Measurements from ENCODE around the gene SYT12.

The SYT12 gene

DNA sequence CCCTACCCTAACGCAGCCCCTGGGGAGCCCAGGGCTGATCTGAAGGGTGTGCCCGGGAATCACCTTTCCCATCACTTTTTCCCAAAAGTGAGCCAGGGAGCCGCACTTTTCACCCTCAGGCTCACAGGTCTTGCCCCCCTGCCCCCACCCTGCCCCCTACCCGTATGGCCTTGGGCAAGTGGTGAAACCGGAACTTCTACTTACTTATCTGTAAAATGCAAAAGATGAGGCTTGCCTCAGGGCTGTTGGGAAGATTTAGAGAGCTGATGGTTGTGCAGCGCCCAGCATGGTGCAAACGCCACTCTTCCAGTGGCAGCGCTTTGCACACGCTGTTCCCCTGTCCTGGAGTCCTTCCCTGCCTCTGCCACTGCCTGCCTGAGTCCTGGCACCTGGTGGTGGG is 8.0 kb downstream of the SYT12 start:
- H3K27me3 ChIP-seq = peaks cover 1 to 55% (median 18%) of the 10 kb centered on the region in 11 experiments; a peak in 21 of 22 replicates
- no peak for TF ChIP-seq Cebpa-rat (IDR thresholded peaks at IDR 0.05)
- no peak overlapping the region for H3K27ac ChIP-seq
- H3K36me3 ChIP-seq = no peaks in the 10 kb centered on the region
- H4K20me1 ChIP-seq = peaks cover 0 to 54% (median 0%) of the 10 kb centered on the region in 11 experiments; a peak in 8 of 22 replicates
- H3K9ac ChIP-seq = no peak overlapping the region
- no peaks in the 10 kb centered on the region for H3K9me3 ChIP-seq (replicated peaks in 1 of 11)
- H3K4me2 ChIP-seq = peak overlapping the region in 5 of 11 experiments; percentile 3 to 53 (median 44); a peak in 6 of 22 replicates
- H3K4me3 ChIP-seq = no peak overlapping the region
- H3K4me1 ChIP-seq = peaks cover 37 to 54% (median 45%) of the 10 kb centered on the region in 10 experiments

- Histone ChIP-seq H3K4me2 (peak overlapping the region in 4 of 11 experiments; percentile 1 to 35 (median 6); a peak in 3 of 22 replicates), H3K4me1 (peaks cover 37 to 54% (median 45%) of the 10 kb centered on the region in 10 experiments), H3K36me3 (no peaks in the 10 kb centered on the region), H3K4me3 (no peak overlapping the region), H3K27ac (no peak overlapping the region), H3K27me3 (peaks cover 0 to 45% (median 8%) of the 10 kb centered on the region in 11 experiments; a peak in 15 of 22 replicates), H3K9me3 (replicated peaks in 1 of 11) (no peaks in the 10 kb centered on the region), H4K20me1 (peaks cover 0 to 44% (median 0%) of the 10 kb centered on the region in 11 experiments; a peak in 6 of 22 replicates), H3K9ac (no peak overlapping the region)
- no peak for TF ChIP-seq Cebpa-rat (IDR thresholded peaks at IDR 0.05)
These were observed 9.0 kb downstream of the SYT12 start for GRCh38 chr11:67031791-67032561.

- peak overlapping the region in 9 of 11 experiments; percentile 23 to 77 (median 60); a peak in 16 of 22 replicates for H3K4me2 ChIP-seq
- peak overlapping the region in 1 of 11 experiments; percentile 5; a peak in 1 of 22 replicates for H3K9ac ChIP-seq
- H3K9me3 ChIP-seq (replicated peaks in 1 of 11) = no peaks in the 10 kb centered on the region
- no peak overlapping the region for H3K4me3 ChIP-seq
- peaks cover 0 to 34% (median 0%) of the 10 kb centered on the region in 11 experiments; a peak in 5 of 22 replicates for H4K20me1 ChIP-seq
- peaks cover 0 to 37% (median 8%) of the 10 kb centered on the region in 11 experiments; a peak in 11 of 22 replicates for H3K27me3 ChIP-seq
- H3K27ac ChIP-seq = peak overlapping the region in 3 of 11 experiments; percentile 5 to 43 (median 41); a peak in 5 of 22 replicates
- no peaks in the 10 kb centered on the region for H3K36me3 ChIP-seq
- TF ChIP-seq Cebpa-rat (IDR thresholded peaks at IDR 0.05) = no peak
- H3K4me1 ChIP-seq = peaks cover 29 to 44% (median 37%) of the 10 kb centered on the region in 10 experiments
These were observed 10.1 kb downstream of the SYT12 start for GRCh38 chr11:67032830-67033551.

- Histone ChIP-seq H3K4me3 (no peak overlapping the region; a peak in 1 of 20 replicates), H3K4me2 (peak overlapping the region in 10 of 11 experiments; percentile 6 to 77 (median 55); a peak in 17 of 22 replicates), H3K4me1 (peaks cover 22 to 46% (median 33%) of the 10 kb centered on the region in 10 experiments), H3K27me3 (peaks cover 0 to 30% (median 6%) of the 10 kb centered on the region in 11 experiments; a peak in 11 of 22 replicates), H3K27ac (peak overlapping the region in 3 of 11 experiments; percentile 5 to 43 (median 41); a peak in 5 of 22 replicates), H3K36me3 (no peaks in the 10 kb centered on the region), H3K9ac (peak overlapping the region in 2 of 11 experiments; percentile 5 to 13; a peak in 1 of 22 replicates), H3K9me3 (replicated peaks in 1 of 11) (no peaks in the 10 kb centered on the region), H4K20me1 (peaks cover 0 to 28% (median 0%) of the 10 kb centered on the region in 11 experiments; a peak in 4 of 22 replicates)
- no peak; a peak in 1 of 22 replicates for TF ChIP-seq Cebpa-rat (IDR thresholded peaks at IDR 0.05)
These were observed 10.8 kb downstream of the SYT12 start for GRCh38 chr11:67033661-67034166.

DNA sequence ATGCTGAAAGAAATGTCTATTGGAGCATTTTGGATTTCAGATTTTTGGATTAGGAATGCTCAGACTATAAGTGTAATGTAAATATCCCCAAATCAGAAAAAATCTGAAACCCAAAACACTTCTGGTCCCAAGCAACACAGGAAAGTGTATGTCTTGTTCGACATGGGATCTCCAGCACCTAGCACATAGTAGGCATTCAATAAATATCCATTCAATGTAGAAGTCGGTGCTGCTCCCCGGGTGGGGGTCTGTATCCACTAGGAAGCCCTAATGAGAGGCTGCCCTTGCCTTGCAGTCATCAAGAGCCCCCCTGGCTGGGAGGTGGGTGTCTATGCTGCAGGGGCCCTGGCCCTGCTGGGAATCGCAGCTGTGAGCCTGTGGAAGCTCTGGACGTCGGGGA is 11.4 kb downstream of the SYT12 start:
- no peak overlapping the region for H3K27ac ChIP-seq
- 0 out of 22 replicates have a peak overlapping the region, but pooled peaks of 1 of the 11 experiments have one; percentile 14 for H3K9ac ChIP-seq
- peaks cover 0 to 22% (median 0%) of the 10 kb centered on the region in 11 experiments; a peak in 3 of 22 replicates for H4K20me1 ChIP-seq
- no peaks in the 10 kb centered on the region for H3K36me3 ChIP-seq
- TF ChIP-seq Cebpa-rat (IDR thresholded peaks at IDR 0.05) = no peak
- no peak overlapping the region for H3K4me3 ChIP-seq
- no peaks in the 10 kb centered on the region for H3K9me3 ChIP-seq (replicated peaks in 1 of 11)
- peaks cover 20 to 46% (median 33%) of the 10 kb centered on the region in 10 experiments for H3K4me1 ChIP-seq
- peaks cover 0 to 23% (median 3%) of the 10 kb centered on the region in 11 experiments; a peak in 10 of 22 replicates for H3K27me3 ChIP-seq
- peak overlapping the region in 8 of 11 experiments; percentile 6 to 77 (median 60); a peak in 14 of 22 replicates for H3K4me2 ChIP-seq

GRCh38 chr11:67040147-67040546 is 17.2 kb downstream of the SYT12 start:
- no peak overlapping the region for H3K9ac ChIP-seq
- no peaks in the 10 kb centered on the region for H3K9me3 ChIP-seq (replicated peaks in 1 of 11)
- H3K4me3 ChIP-seq = no peak overlapping the region
- H3K27me3 ChIP-seq = peaks cover 0 to 19% (median 0%) of the 10 kb centered on the region in 11 experiments; a peak in 6 of 22 replicates
- H3K4me1 ChIP-seq = peaks cover 8 to 29% (median 19%) of the 10 kb centered on the region in 10 experiments
- no peak overlapping the region for H3K27ac ChIP-seq
- H3K36me3 ChIP-seq = no peaks in the 10 kb centered on the region
- H4K20me1 ChIP-seq = peaks cover 0 to 18% (median 0%) of the 10 kb centered on the region in 11 experiments; a peak in 3 of 22 replicates
- no peak for TF ChIP-seq Cebpa-rat (IDR thresholded peaks at IDR 0.05)
- H3K4me2 ChIP-seq = no peak overlapping the region

GRCh38 chr11:67041602-67042001 is 18.7 kb downstream of the SYT12 start:
- H3K9ac ChIP-seq = no peak overlapping the region
- no peak overlapping the region for H3K27ac ChIP-seq
- TF ChIP-seq Cebpa-rat (IDR thresholded peaks at IDR 0.05) = no peak
- no peaks in the 10 kb centered on the region for H3K36me3 ChIP-seq
- no peaks in the 10 kb centered on the region for H3K9me3 ChIP-seq (replicated peaks in 1 of 11)
- no peak overlapping the region for H3K4me3 ChIP-seq
- H3K27me3 ChIP-seq = peaks cover 0 to 19% (median 0%) of the 10 kb centered on the region in 11 experiments; a peak in 6 of 22 replicates
- H4K20me1 ChIP-seq = peaks cover 0 to 25% (median 0%) of the 10 kb centered on the region in 11 experiments; a peak in 5 of 22 replicates
- H3K4me1 ChIP-seq = peaks cover 11 to 35% (median 20%) of the 10 kb centered on the region in 10 experiments
- no peak overlapping the region for H3K4me2 ChIP-seq
